Prostate gland (tissue), 2 donors: ENCODE data around the gene PLEKHM3.

Source experiments
- CTCF ChIP-seq, 4 experiments: fragments of 200-600 bp in 2 of 4; fragments of 450-650 bp in 2 of 4; sonication (generic) in 2 of 4; IDR thresholded peaks; 1 replicate in 3 of 4; 2 replicates in 1 of 4; pipeline ENCODE4 v1.5.1; 2016 to 2019; ENCODE audit warnings: antibody characterized with exemption in 4 of 4, mild to moderate bottlenecking in 2 of 4, moderate library complexity in 2 of 4
- POLR2A ChIP-seq: fragments of 450-650 bp; IDR thresholded peaks from one replicate; pipeline ENCODE4 v1.6.1; 2016; ENCODE audit warnings: antibody characterized with exemption, mild to moderate bottlenecking

- TF ChIP-seq CTCF (IDR thresholded peaks at IDR 0.05) (no peak), POLR2A (no peak)
Measured at GRCh38 chr2:207898354-207898695, 127.0 kb downstream of the PLEKHM3 start.
